Keratinocyte (primary cell): ENCODE measurements around the gene MYO1E. TPM values are rescaled to one million over a fixed set of nuclear protein-coding genes. Genes with fewer than 3 reads are reported as not detected.

Experiments used
- DNase-seq: peaks from one replicate; pipeline ENCODE4 v3.0.0-alpha.2; 2011; ENCODE audit warnings: low read depth, missing footprints, low spot score
- FAIRE-seq: peaks from 2 replicates; lab custom pipeline; 2011; peaks lifted over from hg19 to GRCh38; lab: Jason Lieb, UNC
- H2AFZ ChIP-seq: 2 replicates; pipeline ENCODE4 v1.6.0; 2012; ENCODE audit warnings: low read length, control low read depth, inconsistent platforms; ENCODE audit not compliant: control insufficient read depth
- H3K27ac ChIP-seq: 2 replicates; pipeline ENCODE4 v1.5.1; 2011; ENCODE audit warnings: low read length; ENCODE audit not compliant: control insufficient read depth, insufficient read depth
- H3K27me3 ChIP-seq: 3 replicates; pipeline ENCODE4 v1.6.0; 2011; ENCODE audit warnings: low read length; ENCODE audit not compliant: control insufficient read depth, insufficient read depth; ENCODE audit errors: extremely low read depth
- H3K36me3 ChIP-seq, 2 experiments: 2 replicates in 1 of 2; 3 replicates in 1 of 2; pipeline ENCODE4 v1.5.1; 2011; ENCODE audit warnings: low read length in 2 of 2, mild to moderate bottlenecking in 1 of 2; ENCODE audit not compliant: control insufficient read depth in 2 of 2, insufficient read depth in 2 of 2; ENCODE audit errors: extremely low read depth in 1 of 2
- H3K4me1 ChIP-seq: 3 replicates; pipeline ENCODE4 v1.5.1; 2011; ENCODE audit warnings: low read length; ENCODE audit not compliant: control insufficient read depth, insufficient read depth; ENCODE audit errors: extremely low read depth
- H3K4me2 ChIP-seq: 3 replicates; pipeline ENCODE4 v1.6.0; 2011; ENCODE audit warnings: low read depth, low read length; ENCODE audit not compliant: control insufficient read depth, insufficient read depth; ENCODE audit errors: extremely low read depth
- H3K4me3 ChIP-seq, 3 experiments: fragments of 200-600 bp in 1 of 3; sonication (generic) in 1 of 3; 2 replicates in 2 of 3; 3 replicates in 1 of 3; pipeline ENCODE4 v1.5.1; 2011 to 2016; ENCODE audit warnings: low read length in 3 of 3, mild to moderate bottlenecking in 3 of 3, control low read depth in 2 of 3, inconsistent platforms in 1 of 3, low read depth in 1 of 3, mixed read lengths in 1 of 3, mixed run types in 1 of 3, moderate library complexity in 1 of 3; ENCODE audit not compliant: control insufficient read depth in 2 of 3, insufficient read depth in 2 of 3; ENCODE audit errors: extremely low read depth in 1 of 3
- H3K79me2 ChIP-seq: 2 replicates; pipeline ENCODE4 v1.6.0; 2012; ENCODE audit warnings: low read length; ENCODE audit not compliant: control insufficient read depth, insufficient read depth
- H3K9ac ChIP-seq: 3 replicates; pipeline ENCODE4 v1.6.0; 2011; ENCODE audit warnings: low read length; ENCODE audit not compliant: control insufficient read depth, insufficient read depth; ENCODE audit errors: extremely low read depth
- H3K9me1 ChIP-seq: 3 replicates; pipeline ENCODE4 v1.6.0; 2011; ENCODE audit warnings: low read length; ENCODE audit not compliant: control insufficient read depth, insufficient read depth; ENCODE audit errors: extremely low read depth
- H3K9me3 ChIP-seq: 2 replicates; pipeline ENCODE4 v1.5.1; 2012; ENCODE audit warnings: low read depth, low read length; ENCODE audit not compliant: control insufficient read depth
- H4K20me1 ChIP-seq: 3 replicates; pipeline ENCODE4 v1.6.0; 2011; ENCODE audit warnings: low read length; ENCODE audit not compliant: control insufficient read depth, insufficient read depth; ENCODE audit errors: extremely low read depth
- EZH2 ChIP-seq: IDR thresholded peaks from one replicate; pipeline ENCODE4 v1.6.1; 2012; ENCODE audit warnings: inconsistent platforms, mild to moderate bottlenecking, low read length, moderate library complexity
- dilution Hi-C: fragments of 300-500 bp; cut with MboI; formaldehyde crosslinking; loops from one replicate; pipeline ENCODE4 v1.7.0; 2020; ENCODE audit warnings: low sequenced_read_pairs; ENCODE audit not compliant: extremely low pct_ligation_motif_present
- polyA plus RNA-seq, 5 experiments: library from polyadenylated mRNA; depleted of rRNA in 3 of 5; stranded (reverse) in 3 of 5; stranded (forward) in 1 of 5; unstranded in 1 of 5; fragments of >200 nt; gene quantifications; 1 replicate in 1 of 5; 2 replicates in 3 of 5; 3 replicates in 1 of 5; pipeline versions ENCODE4 v1.2.1 to v1.2.3, GENCODE V29; 2011 to 2012; ENCODE audit warnings: missing spikeins in 2 of 5, low read depth in 1 of 5, low replicate concordance in 1 of 5
- small RNA-seq, 3 experiments: library from RNA; depleted of rRNA; stranded (forward); fragments of <200 nt; gene quantifications; one replicate each; pipeline ENCODE3, GENCODE V24; 2012; ENCODE audit warnings: low read depth in 3 of 3, low replicate concordance in 1 of 3; ENCODE audit not compliant: insufficient read length in 3 of 3
- TF ChIP-seq, protein P1 (sequence below), 3 experiments: IDR thresholded peaks in 1 of 3; conservative IDR thresholded peaks in 1 of 3; optimal IDR thresholded peaks in 1 of 3; 2 replicates in 2 of 3; 3 replicates in 1 of 3; pipeline versions ENCODE3 to v1.5.1; 2011; ENCODE audit warnings: low read length in 3 of 3, mild to moderate bottlenecking in 3 of 3, moderate library complexity in 2 of 3, control low read depth in 1 of 3, inconsistent platforms in 1 of 3; ENCODE audit not compliant: insufficient read depth in 2 of 3; ENCODE audit errors: extremely low read depth in 1 of 3

MYO1E gene
- polyA plus RNA-seq, 1 donor (not counting 4 experiments of a cell fraction or from before 2014, with no cell fraction given) = 213 TPM

DNA sequence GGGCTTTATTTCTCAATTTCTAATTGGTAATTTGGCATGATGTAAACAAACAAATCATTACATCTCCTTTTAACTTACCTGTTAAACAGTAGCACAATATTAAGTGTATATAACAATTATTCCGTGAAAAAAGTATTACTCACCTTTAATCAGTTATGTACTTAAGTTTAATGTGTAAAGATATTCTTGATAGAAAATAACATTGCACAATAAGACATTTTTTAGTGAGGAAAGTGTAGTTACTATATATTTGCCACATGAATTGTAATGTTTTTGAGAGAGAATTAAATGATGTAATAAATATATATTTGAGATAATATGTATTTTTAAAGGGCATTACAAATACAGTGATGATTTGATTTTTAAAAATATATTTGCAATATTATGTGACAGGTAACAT, 278.6 kb downstream of the MYO1E start:
- Histone ChIP-seq H4K20me1 (no peaks in the 10 kb centered on the region), H3K4me2 (no peak overlapping the region), H3K79me2 (no peaks in the 10 kb centered on the region), H3K27ac (no peak overlapping the region), H3K36me3 (peaks cover 5 to 10% of the 10 kb centered on the region in 2 experiments), H3K27me3 (no peaks in the 10 kb centered on the region), H3K4me3 (no peak overlapping the region), H3K9me3 (no peaks in the 10 kb centered on the region), H3K9me1 (no peaks in the 10 kb centered on the region), H3K9ac (no peak overlapping the region), H2AFZ (no peak overlapping the region), H3K4me1 (no peaks in the 10 kb centered on the region)
- dilution Hi-C loops = no loop called here
- FAIRE-seq (no peak), DNase-seq (no peak)
- no peak for TF ChIP-seq EZH2

DNA sequence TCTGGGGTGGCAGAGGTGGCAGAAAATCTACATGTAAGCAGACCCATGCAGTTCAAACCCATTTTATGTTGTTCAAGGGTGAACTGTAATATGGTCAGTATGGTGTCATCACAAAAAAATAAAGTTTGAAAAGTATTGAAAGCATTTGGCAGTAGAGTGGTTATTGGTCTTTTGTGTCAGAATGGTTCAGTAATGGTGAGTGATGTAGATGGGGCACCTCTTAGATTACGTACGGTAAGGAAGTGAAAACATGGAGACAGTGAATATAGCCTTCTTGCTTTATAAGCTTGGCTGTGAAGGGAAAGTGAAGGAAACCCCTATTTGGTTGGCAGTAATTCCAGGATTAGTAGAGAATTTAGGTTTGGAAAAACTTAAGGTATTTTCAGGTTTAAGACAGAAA, 284.9 kb downstream of the MYO1E start:
- Histone ChIP-seq H3K79me2 (no peaks in the 10 kb centered on the region), H3K4me2 (no peak overlapping the region), H3K9me1 (no peaks in the 10 kb centered on the region), H3K9me3 (no peaks in the 10 kb centered on the region), H3K9ac (no peak overlapping the region), H3K4me3 (no peak overlapping the region), H2AFZ (no peak overlapping the region), H3K4me1 (no peaks in the 10 kb centered on the region), H3K27ac (no peak overlapping the region), H3K36me3 (peaks cover 8 to 19% of the 10 kb centered on the region in 2 experiments), H4K20me1 (no peaks in the 10 kb centered on the region), H3K27me3 (no peaks in the 10 kb centered on the region)
- dilution Hi-C loops = no loop called here
- DNase-seq (no peak), FAIRE-seq (no peak)
- TF ChIP-seq EZH2 = no peak
- TF ChIP-seq, protein P1, sequence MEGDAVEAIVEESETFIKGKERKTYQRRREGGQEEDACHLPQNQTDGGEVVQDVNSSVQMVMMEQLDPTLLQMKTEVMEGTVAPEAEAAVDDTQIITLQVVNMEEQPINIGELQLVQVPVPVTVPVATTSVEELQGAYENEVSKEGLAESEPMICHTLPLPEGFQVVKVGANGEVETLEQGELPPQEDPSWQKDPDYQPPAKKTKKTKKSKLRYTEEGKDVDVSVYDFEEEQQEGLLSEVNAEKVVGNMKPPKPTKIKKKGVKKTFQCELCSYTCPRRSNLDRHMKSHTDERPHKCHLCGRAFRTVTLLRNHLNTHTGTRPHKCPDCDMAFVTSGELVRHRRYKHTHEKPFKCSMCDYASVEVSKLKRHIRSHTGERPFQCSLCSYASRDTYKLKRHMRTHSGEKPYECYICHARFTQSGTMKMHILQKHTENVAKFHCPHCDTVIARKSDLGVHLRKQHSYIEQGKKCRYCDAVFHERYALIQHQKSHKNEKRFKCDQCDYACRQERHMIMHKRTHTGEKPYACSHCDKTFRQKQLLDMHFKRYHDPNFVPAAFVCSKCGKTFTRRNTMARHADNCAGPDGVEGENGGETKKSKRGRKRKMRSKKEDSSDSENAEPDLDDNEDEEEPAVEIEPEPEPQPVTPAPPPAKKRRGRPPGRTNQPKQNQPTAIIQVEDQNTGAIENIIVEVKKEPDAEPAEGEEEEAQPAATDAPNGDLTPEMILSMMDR (optimal IDR thresholded peaks at IDR 0.05 in 1 of 3, IDR thresholded peaks at IDR 0.05 in 1 of 3, conservative IDR thresholded peaks at IDR 0.05 in 1 of 3; ENCODE audit: extremely low read depth in 1 of 3, insufficient read depth in 2 of 3, low read length in 3 of 3) = no peak

Small RNAs within 50 kb of the gene (small RNA-seq; reads per million reads assigned to genes)
- gene MIR2116 (0.47 to 4.0 (median 1.8) reads per million in 3 experiments), gene RF00019 (0 reads per million in 3 experiments), gene RNU4-80P (0 reads per million in 3 experiments), gene RNU6-212P (0 reads per million in 3 experiments)

Other genes starting within 250 kb of the MYO1E start
- gene LDHAL6B, start 166.0 kb downstream of the MYO1E start, polyA plus RNA-seq = not detected in 3 replicates
- gene FAM81A, start 65.3 kb upstream of the MYO1E start, polyA plus RNA-seq = 0.50 to 0.84 TPM (median 0.58 TPM) in 3 replicates
- 0.12 to 0.26 TPM (median 0.15 TPM) in 3 replicates for gene GCNT3, start 238.9 kb upstream of the MYO1E start, polyA plus RNA-seq